ENCODE data around the gene ADAMTSL3.

DNA sequence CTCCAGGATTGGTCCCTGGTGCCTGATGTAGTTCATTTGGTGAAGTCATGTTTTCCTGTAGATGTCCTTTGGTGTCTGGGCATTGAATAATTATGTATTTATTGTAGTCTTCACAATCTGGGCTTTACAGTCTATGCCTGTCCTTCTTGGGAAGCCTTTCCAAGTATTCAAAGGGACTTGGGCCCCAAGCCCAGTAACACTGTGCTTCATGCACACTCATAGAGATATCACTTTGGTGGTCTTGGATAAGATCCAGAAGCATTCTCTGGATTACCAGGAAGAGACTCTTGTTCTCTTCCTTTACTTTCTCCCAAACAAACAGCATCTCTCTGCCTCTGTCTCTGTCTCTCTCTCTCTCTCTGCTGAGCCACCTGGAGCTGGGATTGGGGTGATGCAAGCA lies 300.6 kb downstream of the ADAMTSL3 start:
- TF ChIP-seq, protein P1, sequence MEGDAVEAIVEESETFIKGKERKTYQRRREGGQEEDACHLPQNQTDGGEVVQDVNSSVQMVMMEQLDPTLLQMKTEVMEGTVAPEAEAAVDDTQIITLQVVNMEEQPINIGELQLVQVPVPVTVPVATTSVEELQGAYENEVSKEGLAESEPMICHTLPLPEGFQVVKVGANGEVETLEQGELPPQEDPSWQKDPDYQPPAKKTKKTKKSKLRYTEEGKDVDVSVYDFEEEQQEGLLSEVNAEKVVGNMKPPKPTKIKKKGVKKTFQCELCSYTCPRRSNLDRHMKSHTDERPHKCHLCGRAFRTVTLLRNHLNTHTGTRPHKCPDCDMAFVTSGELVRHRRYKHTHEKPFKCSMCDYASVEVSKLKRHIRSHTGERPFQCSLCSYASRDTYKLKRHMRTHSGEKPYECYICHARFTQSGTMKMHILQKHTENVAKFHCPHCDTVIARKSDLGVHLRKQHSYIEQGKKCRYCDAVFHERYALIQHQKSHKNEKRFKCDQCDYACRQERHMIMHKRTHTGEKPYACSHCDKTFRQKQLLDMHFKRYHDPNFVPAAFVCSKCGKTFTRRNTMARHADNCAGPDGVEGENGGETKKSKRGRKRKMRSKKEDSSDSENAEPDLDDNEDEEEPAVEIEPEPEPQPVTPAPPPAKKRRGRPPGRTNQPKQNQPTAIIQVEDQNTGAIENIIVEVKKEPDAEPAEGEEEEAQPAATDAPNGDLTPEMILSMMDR (IDR thresholded peaks at IDR 0.05) = no peak
- TF ChIP-seq SMC3 (IDR thresholded peaks at IDR 0.05; ENCODE audit: low read depth, low read length) (no peak), EZH2phosphoT487 (IDR thresholded peaks at IDR 0.05; ENCODE audit: borderline replicate concordance, low read depth) (no peak), POLR2AphosphoS5 (IDR thresholded peaks at IDR 0.05; ENCODE audit: low read depth, low read length) (no peak), EP300 (IDR thresholded peaks at IDR 0.05; ENCODE audit: borderline replicate concordance in 1 of 2, low read depth in 1 of 2, low read length in 1 of 2) (no peak), FOXJ3 (CRISPR knock-in tag; IDR thresholded peaks at IDR 0.05) (no peak), TCF12 (IDR thresholded peaks at IDR 0.05) (no peak)

Measured in SK-N-SH (cell line).